ENCODE data around the gene CALU. TPM values are rescaled to one million over a fixed set of nuclear protein-coding genes. Genes with fewer than 3 reads are reported as not detected.

CALU gene
- total and polyA plus RNA-seq, 7 donors, result 52.0 to 236 (median 88.9) TPM

DNA sequence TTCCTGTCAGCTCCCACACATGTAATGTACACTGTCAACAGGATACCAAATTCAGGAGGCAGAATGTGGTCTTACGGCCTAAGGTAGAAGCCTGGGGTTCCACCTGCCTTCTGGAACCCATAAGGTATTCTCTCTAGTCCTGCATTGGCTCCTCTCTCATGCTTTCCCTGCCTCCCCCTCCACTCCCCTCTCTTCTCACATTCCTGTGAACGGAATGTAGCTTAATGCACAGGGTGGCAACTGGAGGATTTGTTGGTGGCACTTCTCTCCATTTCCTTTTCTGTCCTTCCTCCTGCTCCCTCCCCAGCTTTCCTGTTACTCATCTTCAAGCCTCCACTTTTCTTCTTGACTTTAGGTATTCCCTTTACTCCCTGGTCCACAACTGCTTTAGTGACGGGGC is 79.5 kb downstream of the CALU start:
- DNase-seq (no peak), ATAC-seq (no peak)
- no peaks in the 10 kb centered on the region for H3K36me3 ChIP-seq (ENCODE audit: insufficient read depth in 1 of 2, low read depth in 1 of 2)
- no peak for TF ChIP-seq CTCF (IDR thresholded peaks at IDR 0.05)
- no peaks in the 10 kb centered on the region for H3K27me3 ChIP-seq (ENCODE audit: insufficient read depth in 3 of 3, low read length in 2 of 3)
- H3K4me3 ChIP-seq, result no peak overlapping the region
- H3K27ac ChIP-seq, result no peak overlapping the region
- H3K9me3 ChIP-seq, result no peaks in the 10 kb centered on the region
- H3K4me1 ChIP-seq, result peaks cover 10% of the 10 kb centered on the region
- 59 to 76% (median 60%) methylated on average over 3 of the region's 3 CpGs for WGBS, 3 donors
- intact Hi-C loops (cut with DNase I), result no loop called here

Other genes starting within 250 kb of the CALU start
- gene GARIN1A, start 67.1 kb upstream of the CALU start, total RNA-seq, result 1 to 10 TPM in 2 of 4 donors, under 1 TPM in 2; 0.82 to 3.3 (median 1.7) TPM
- gene GARIN1A, start 67.1 kb upstream of the CALU start, polyA plus RNA-seq, result under 1 TPM; 0.27 to 0.62 (median 0.42) TPM
- not detected for gene OPN1SW, start 36.4 kb downstream of the CALU start, total RNA-seq
- gene OPN1SW, start 36.4 kb downstream of the CALU start, polyA plus RNA-seq, result under 1 TPM in 1 of 3 donors, not detected in 2; 0.10 TPM
- 10 to 100 TPM in 2 of 4 donors, 1 to 10 TPM in 2; 3.9 to 15.7 (median 11.7) TPM for gene CCDC136, start 52.6 kb downstream of the CALU start, total RNA-seq
- gene CCDC136, start 52.6 kb downstream of the CALU start, polyA plus RNA-seq, result 10 to 100 TPM; 13.4 to 24.5 (median 15.5) TPM
- gene FLNC, start 91.0 kb downstream of the CALU start, total RNA-seq, result 1,000 to 10,000 TPM; 2,884 to 6,311 (median 4,401) TPM
- gene FLNC, start 91.0 kb downstream of the CALU start, polyA plus RNA-seq, result 1,000 to 10,000 TPM; 1,080 to 4,011 (median 1,658) TPM
- 100 to 1,000 TPM; 103 to 210 (median 131) TPM for gene ATP6V1F, start 123.5 kb downstream of the CALU start, total RNA-seq
- 100 to 1,000 TPM; 141 to 156 (median 143) TPM for gene ATP6V1F, start 123.5 kb downstream of the CALU start, polyA plus RNA-seq
- gene KCP, start 171.3 kb downstream of the CALU start, total RNA-seq, result under 1 TPM; 0.08 to 0.34 (median 0.23) TPM
- gene KCP, start 171.3 kb downstream of the CALU start, polyA plus RNA-seq, result under 1 TPM; 0.03 to 0.16 (median 0.12) TPM
- 1 to 10 TPM; 1.2 to 1.6 (median 1.3) TPM for gene IRF5, start 198.6 kb downstream of the CALU start, total RNA-seq
- under 1 TPM; 0.44 to 0.80 (median 0.78) TPM for gene IRF5, start 198.6 kb downstream of the CALU start, polyA plus RNA-seq

All from psoas muscle (tissue), 8 donors.